DMS 273 treated with DMSO at 0.1 percent for 48 hours (cell line): ENCODE data around the gene EME1.
"Not testable (repeated sequence)": the region's sequence is repeated elsewhere in the genome, so short reads cannot be mapped to it uniquely, and the experiment has no call there.

Experiments used
- DNase-seq: peaks from one replicate; lab custom pipeline; 2025; lab: John Stamatoyannopoulos, UW

Gene EME1

GRCh38 chr17:50372758-50373556 lies at the start of gene EME1, which contains the start of gene MRPL27:
TSS of gene EME1 (plus strand) at chr17:50373229. CDS start at chr17:50375209, 1,980 bp downstream.
TSS of gene MRPL27 (minus strand) at chr17:50373184. CDS start at chr17:50373170, 14 bp downstream.
- DNase-seq, result peak; percentile 85

- DNase-seq, result no peak
Observed at GRCh38 chr17:50325906-50326305, 47.1 kb upstream of the EME1 start.

- no peak for DNase-seq
Observed at GRCh38 chr17:50326831-50327364, 46.1 kb upstream of the EME1 start.

GRCh38 chr17:50328363-50329325 lies 44.4 kb upstream of the EME1 start:
- no peak for DNase-seq

- DNase-seq, result no peak
Observed at GRCh38 chr17:50329716-50330115, 43.3 kb upstream of the EME1 start.

GRCh38 chr17:50330151-50330775 lies 42.8 kb upstream of the EME1 start:
- no peak for DNase-seq

- no peak for DNase-seq
Observed at GRCh38 chr17:50331085-50331791, 41.8 kb upstream of the EME1 start.

- DNase-seq, result no peak
Observed at GRCh38 chr17:50332196-50332595, 40.8 kb upstream of the EME1 start.

- DNase-seq, result not testable (repeated sequence)
Observed at GRCh38 chr17:50333291-50334057, 39.6 kb upstream of the EME1 start.

- DNase-seq, result no peak
Observed at GRCh38 chr17:50337956-50338355, 35.1 kb upstream of the EME1 start.

GRCh38 chr17:50338645-50339044 lies 34.4 kb upstream of the EME1 start:
- DNase-seq, result no peak

GRCh38 chr17:50339381-50339780 lies 33.6 kb upstream of the EME1 start:
- DNase-seq, result no peak

- DNase-seq, result no peak
Observed at GRCh38 chr17:50344731-50345365, 28.2 kb upstream of the EME1 start.

- DNase-seq, result peak; percentile 12
Observed at GRCh38 chr17:50345432-50346312, 27.4 kb upstream of the EME1 start, which contains the start of gene XYLT2. TSS of gene XYLT2 (plus strand) at chr17:50346126. CDS start at chr17:50346141, 15 bp downstream.

- no peak for DNase-seq
Observed at GRCh38 chr17:50346313-50347116, 26.5 kb upstream of the EME1 start.

GRCh38 chr17:50347117-50347893 lies 25.7 kb upstream of the EME1 start:
- DNase-seq, result no peak

- DNase-seq, result no peak
Observed at GRCh38 chr17:50347894-50348291, 25.1 kb upstream of the EME1 start.
